ENCODE measurements around the gene MGLL.

Gene MGLL

GRCh38 chr3:127700406-127700805 lies 121.9 kb downstream of the MGLL start:
- DNase-seq = no peak

GRCh38 chr3:127699416-127700300 lies 122.7 kb downstream of the MGLL start:
- DNase-seq = no peak

- DNase-seq = no peak
These were observed 123.5 kb downstream of the MGLL start for GRCh38 chr3:127698691-127699415.

GRCh38 chr3:127698286-127698685 lies 124.0 kb downstream of the MGLL start:
- no peak for DNase-seq

GRCh38 chr3:127697551-127698240 lies 124.6 kb downstream of the MGLL start:
- no peak for DNase-seq

GRCh38 chr3:127694467-127695215 lies 127.7 kb downstream of the MGLL start:
- no peak for DNase-seq

- no peak for DNase-seq
These were observed 128.9 kb downstream of the MGLL start for GRCh38 chr3:127693336-127693843.

- DNase-seq = no peak
These were observed 129.6 kb downstream of the MGLL start for GRCh38 chr3:127692501-127693335.

- no peak for DNase-seq
These were observed 130.3 kb downstream of the MGLL start for GRCh38 chr3:127691974-127692373.

- DNase-seq = no peak
These were observed 130.8 kb downstream of the MGLL start for GRCh38 chr3:127691489-127691888.

- DNase-seq = no peak
These were observed 131.4 kb downstream of the MGLL start for GRCh38 chr3:127690823-127691452.

- no peak for DNase-seq
These were observed 132.2 kb downstream of the MGLL start for GRCh38 chr3:127690106-127690505.

- no peak for DNase-seq
These were observed 133.0 kb downstream of the MGLL start for GRCh38 chr3:127689266-127689860.

- DNase-seq = no peak
These were observed 133.7 kb downstream of the MGLL start for GRCh38 chr3:127688416-127689265.

- DNase-seq = no peak
These were observed 134.3 kb downstream of the MGLL start for GRCh38 chr3:127688022-127688415.

GRCh38 chr3:127687228-127687737 lies 135.0 kb downstream of the MGLL start:
- no peak for DNase-seq

- DNase-seq = no peak
These were observed 135.8 kb downstream of the MGLL start for GRCh38 chr3:127686512-127686894.

GRCh38 chr3:127685708-127686511 lies 136.4 kb downstream of the MGLL start:
- no peak for DNase-seq
